ENCODE results near the gene PTPRCAP. TPM values are rescaled to one million over a fixed set of nuclear protein-coding genes. Genes with fewer than 3 reads are reported as not detected.
A peak's percentile ranks its signal among the peaks of the same experiment; 100 is the strongest.
"Not testable (repeated sequence)": the region's sequence is repeated elsewhere in the genome, so short reads cannot be mapped to it uniquely, and the experiment has no call there.

Gene PTPRCAP
- total RNA-seq = 10 to 100 TPM in 1 of 10 donors, 1 to 10 TPM in 3, under 1 TPM in 4, not detected in 2; 0.42 to 10.1 (median 0.96) TPM
- 1 to 10 TPM; 1.7 to 3.1 TPM for polyA plus RNA-seq
- long read RNA-seq, donor 1, partial matches to known transcripts = 0 of 1 reads
- long read RNA-seq, donor 1, other reads (novel, unspliced or antisense) = 0 of 1 reads
- long read RNA-seq, donor 2 = 0 reads
- long read RNA-seq, donor 3 = 0 reads

DNA sequence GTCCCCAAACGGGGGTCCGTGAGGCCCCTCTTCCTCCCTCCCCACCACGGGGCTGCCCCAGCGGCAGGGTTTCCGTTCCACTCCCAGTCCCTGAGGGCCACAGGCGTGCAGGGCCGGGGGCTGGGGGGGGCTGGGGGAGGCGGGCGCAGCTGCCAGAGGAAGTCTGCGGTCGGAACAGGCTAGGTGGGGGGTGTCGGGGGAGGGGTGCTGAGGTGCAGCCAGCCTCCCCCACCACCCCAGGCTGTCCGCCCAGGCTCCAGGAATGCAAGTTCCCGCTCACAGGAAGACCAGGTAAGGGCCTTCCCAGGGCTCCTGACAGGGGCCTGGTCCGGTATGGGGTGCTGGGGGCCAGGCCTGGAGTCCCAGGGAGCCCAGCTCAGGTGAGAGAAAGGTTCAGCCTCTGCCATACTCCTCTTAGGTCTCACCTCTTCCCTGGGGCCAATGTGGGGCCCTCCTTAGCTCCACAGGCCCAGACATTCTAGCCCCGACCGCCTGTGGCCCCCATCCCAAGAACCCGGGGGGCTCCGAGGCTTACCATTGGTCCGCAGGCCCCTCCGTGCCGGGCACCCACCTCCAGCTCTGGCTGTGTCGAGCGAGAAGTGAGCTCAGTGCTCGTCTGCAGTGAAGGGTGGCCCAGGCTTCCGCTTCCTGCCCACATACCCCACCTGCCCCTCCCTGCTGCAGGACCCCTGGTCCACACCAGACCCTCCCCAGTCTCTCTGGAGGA lies at the start of gene PTPRCAP:
Gene PTPRCAP, minus strand, starts transcription at position 601 of the 727 bp plus-strand sequence. Its CDS starts 63 bp downstream, at position 538.
- intact Hi-C loops (cut with DNase I) = no loop called here
- Histone ChIP-seq H3K4me3 (peak within 1 kb of the TSS in 3 of 10 donors; percentile 3 to 59 (median 8)), H3K9me3 (no peaks in the 10 kb centered on the region), H3K27me3 (no peaks in the 10 kb centered on the region), H3K27ac (peak within 1 kb of the TSS in 4 of 10 donors; percentile 41 to 93 (median 52)), H3K36me3 (peaks cover 0 to 92% (median 32%) of the 10 kb centered on the region in 9 donors), H3K4me1 (peaks cover 11 to 52% (median 32%) of the 10 kb centered on the region in 9 donors)
- WGBS, 2 donors = 55 to 70% methylated on average over 26 of the region's 26 CpGs
- ATAC-seq (peak in 3 of 8 donors; percentile 10 to 23 (median 11)), DNase-seq (no peak)
- no peak for TF ChIP-seq CTCF (IDR thresholded peaks at IDR 0.05)

DNA sequence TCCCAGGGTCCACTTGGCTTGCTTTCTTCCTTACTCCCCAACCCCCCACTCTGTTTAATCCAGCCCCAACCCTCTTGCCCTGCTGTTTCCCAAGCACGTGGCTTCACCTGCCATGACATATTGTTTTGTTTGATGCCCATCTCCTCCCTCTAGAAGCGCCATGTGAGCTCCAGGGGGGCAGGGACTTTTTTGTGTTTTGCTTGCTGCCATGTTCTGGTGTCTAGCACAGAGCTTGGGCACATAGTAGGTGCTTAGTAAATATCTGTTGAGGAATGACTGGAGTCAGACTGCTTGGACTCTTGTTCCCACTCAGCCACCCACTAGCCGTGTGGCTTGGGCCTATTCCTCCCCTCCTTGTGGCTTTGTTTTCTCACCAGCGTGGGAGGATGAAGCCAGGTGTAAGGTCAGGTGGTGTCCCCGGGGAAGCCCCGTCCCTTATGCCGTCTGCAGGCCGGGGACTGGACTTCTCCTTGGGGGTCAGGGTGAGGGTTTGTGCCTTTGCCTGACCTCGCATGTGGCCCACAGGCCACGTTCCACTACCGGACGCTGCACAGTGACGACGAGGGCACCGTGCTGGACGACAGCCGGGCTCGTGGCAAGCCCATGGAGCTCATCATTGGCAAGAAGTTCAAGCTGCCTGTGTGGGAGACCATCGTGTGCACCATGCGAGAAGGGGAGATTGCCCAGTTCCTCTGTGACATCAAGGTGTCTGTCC lies 49.2 kb upstream of the PTPRCAP start:
- Histone ChIP-seq H3K27ac (peak overlapping the region in 1 of 10 donors; percentile 93), H3K9me3 (no peaks in the 10 kb centered on the region), H3K36me3 (peaks cover 0 to 50% (median 21%) of the 10 kb centered on the region in 9 donors), H3K4me1 (peaks cover 8 to 48% (median 23%) of the 10 kb centered on the region in 9 donors), H3K4me3 (no peak overlapping the region), H3K27me3 (no peaks in the 10 kb centered on the region)
- TF ChIP-seq CTCF (IDR thresholded peaks at IDR 0.05) = no peak
- intact Hi-C loops (cut with DNase I) = no loop called here
- ATAC-seq (no peak), DNase-seq (no peak)
- WGBS, 2 donors = 87 to 90% methylated on average over 20 of the region's 20 CpGs

DNA sequence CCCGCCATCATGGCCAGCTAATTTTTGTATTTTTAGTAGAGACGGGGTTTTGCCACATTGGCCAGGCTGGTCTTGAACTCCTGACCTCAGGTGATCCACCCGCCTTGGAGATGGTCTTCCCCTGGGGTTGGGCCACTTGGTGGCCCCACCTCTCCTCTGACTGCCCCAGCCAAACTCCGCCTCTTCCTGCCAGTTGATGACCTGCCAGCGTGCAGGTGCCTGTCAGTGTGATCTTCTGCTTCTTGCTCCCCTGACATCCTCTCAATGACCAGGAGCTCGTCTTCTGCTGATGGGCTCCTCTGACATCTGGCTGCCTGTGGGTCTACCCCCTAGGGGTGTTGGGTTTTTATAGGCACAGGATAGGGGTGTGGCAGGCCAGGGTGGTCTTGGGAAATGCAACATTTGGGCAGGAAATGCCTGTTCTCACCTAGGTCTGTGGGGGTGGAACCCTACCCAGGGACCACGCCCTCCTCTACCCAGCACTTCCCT lies 48.4 kb upstream of the PTPRCAP start:
- H3K27me3 ChIP-seq; H3K4me3 ChIP-seq; ATAC-seq; H3K9me3 ChIP-seq; intact Hi-C loops (cut with DNase I); DNase-seq: not testable (repeated sequence)
- peaks cover 8 to 48% (median 23%) of the 10 kb centered on the region in 9 donors for H3K4me1 ChIP-seq
- WGBS, 2 donors = 83 to 84% methylated on average over 7 of the region's 7 CpGs
- peak overlapping the region in 1 of 10 donors; percentile 93 for H3K27ac ChIP-seq
- H3K36me3 ChIP-seq = peaks cover 0 to 43% (median 14%) of the 10 kb centered on the region in 9 donors

DNA sequence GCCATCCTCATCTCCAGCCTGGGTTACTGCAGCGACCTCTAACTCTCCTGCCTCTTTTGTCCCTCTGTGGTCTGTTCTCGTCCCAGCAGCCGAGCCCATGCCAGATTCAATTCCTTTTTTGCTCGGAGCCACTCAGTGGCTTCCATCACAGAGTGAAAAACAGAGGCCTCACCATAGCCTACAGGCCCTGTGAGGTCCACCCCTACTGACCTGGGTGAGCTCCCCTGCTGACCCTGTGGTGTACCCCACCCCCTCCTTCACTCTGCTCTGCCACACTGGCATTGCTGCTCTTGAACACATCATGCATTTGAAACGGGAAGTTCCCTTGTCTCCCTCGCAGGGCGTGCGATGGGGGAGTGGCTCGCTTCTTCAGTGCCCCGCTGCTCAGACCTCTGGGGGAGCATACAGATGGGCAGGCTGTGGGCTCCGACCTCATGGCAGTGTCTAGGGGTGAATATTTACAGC lies 47.4 kb upstream of the PTPRCAP start:
- DNase-seq (no peak), ATAC-seq (no peak)
- peak overlapping the region in 1 of 10 donors; percentile 93 for H3K27ac ChIP-seq
- no peaks in the 10 kb centered on the region for H3K9me3 ChIP-seq
- no peaks in the 10 kb centered on the region for H3K27me3 ChIP-seq
- H3K4me3 ChIP-seq = peak overlapping the region in 1 of 10 donors; percentile 27
- 77 to 79% methylated on average over 11 of the region's 11 CpGs for WGBS, 2 donors
- intact Hi-C loops (cut with DNase I) = loop anchor here in 1 of 10 donors (5.0 kb wide), 1 partner anchor 83 kb away; the partner anchor contains the start of genes PPP1CA and TBC1D10C
- H3K4me1 ChIP-seq = peaks cover 8 to 48% (median 23%) of the 10 kb centered on the region in 9 donors
- peaks cover 0 to 33% (median 8%) of the 10 kb centered on the region in 9 donors for H3K36me3 ChIP-seq
- TF ChIP-seq CTCF (IDR thresholded peaks at IDR 0.05) = no peak

All from heart right ventricle (tissue), 16 donors.